T-helper 1 cell treated with Interleukin-12 subunit alpha and Interleukin-12 subunit beta and Interleukin-4 antibody, amounts not matched to agents 30 ng/mL and 1 ng/mL, for 36 hours (primary cell): ENCODE results near the gene TBX3. TPM values are rescaled to one million over a fixed set of nuclear protein-coding genes. Genes with fewer than 3 reads are reported as not detected.

Experiments used
- intact Hi-C: fragments of 100-400 bp; cut with micrococcal nuclease; formaldehyde crosslinking; loops from one replicate; pipeline ENCODE4 v1.15.1; 2024
- total RNA-seq: library from RNA; stranded (reverse); gene quantifications from 2 replicates; pipeline ENCODE4 v1.2.3, GENCODE V29; 2022

Gene TBX3
- total RNA-seq, 1 donor from 2014 or later, result not detected

- intact Hi-C loops, result no loop called here
Measured at GRCh38 chr12:114631242-114631641, 52.7 kb downstream of the TBX3 start.

DNA sequence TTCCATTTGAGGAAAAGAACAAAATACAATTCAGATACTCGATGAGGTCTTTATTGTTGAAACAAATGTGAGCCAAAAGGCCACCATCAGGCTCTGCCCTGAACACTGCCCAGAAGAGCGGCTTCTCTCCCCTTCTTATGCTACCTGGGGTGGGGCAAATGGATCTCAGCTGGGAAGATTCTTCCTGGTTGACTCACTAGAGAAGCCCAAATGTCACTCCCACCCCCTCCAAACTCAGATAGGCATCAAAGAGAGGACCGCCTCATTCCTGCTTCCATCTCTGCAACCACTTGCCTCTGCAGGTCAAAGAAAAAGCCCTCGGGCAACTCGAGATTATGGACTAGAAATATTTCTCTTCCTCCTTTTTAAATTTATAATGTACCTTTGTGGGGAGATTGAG, 55.8 kb downstream of the TBX3 start:
- intact Hi-C loops, result no loop called here

DNA sequence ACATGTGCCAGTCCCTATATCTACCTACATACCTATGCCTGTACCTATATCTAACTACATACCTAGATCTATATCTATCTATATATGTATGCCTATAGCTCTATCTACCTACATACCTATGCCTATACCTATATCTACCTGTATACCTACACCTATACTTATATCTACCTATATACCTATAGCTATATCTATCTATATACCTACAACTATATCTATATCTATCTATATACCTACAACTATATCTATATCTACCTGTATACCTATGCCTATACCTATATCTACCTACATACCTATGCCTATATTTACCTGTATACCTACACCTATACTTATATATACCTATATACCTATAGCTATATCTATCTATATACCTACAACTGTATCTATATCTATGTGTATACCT, 56.6 kb downstream of the TBX3 start:
- intact Hi-C loops, result no loop called here

DNA sequence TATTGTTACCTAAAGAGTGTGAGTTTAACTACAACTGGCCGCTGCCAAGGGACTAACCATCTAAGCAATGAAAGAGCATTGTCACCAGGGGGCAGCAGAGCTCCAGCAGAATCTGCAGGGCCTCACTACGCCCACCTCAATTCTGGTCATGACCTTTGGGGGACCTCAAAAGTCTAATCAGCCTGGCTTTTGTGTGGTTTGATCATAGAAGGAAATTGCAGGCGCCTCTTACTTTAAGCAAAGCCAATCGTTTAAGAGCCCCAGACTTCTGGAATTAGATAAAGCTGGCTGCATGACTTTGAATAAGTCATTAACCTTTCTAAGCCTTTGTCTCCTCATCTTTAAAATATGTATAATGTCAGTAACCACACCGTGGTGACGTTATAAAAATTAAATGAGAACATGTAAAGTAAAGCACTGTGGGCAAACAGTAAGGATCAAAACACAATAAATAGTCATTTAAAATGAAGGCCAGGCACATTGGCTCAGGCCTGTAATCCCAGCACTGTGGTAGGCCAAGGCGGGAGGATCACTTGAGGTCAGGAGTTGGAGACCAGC, 58.6 kb downstream of the TBX3 start:
- intact Hi-C loops, result loop anchor here (1.0 kb wide), 1 partner anchor 1292 kb away; no protein-coding TSS in a partner anchor

DNA sequence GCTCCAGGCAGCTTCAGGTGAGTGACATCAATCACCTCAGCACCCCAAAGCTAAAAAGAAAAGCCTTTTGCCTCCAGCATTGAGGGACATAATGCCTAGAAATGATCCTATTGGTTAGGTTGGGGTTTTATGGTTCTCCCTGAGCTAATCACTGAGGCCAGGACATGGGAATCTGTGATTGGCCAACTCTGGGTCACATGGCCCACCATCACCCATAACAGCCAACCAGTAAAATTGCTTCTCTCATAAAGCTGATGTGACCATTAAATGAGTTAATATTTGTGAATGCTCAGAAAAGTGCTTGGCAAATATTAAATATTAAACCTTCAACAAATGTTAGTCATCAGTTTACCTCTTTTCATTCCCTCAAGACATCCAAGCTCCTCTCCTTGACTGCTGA, 60.2 kb downstream of the TBX3 start:
- intact Hi-C loops, result no loop called here
